ENCODE data around the gene CACNA1B.

GRCh38 chr9:137959641-137960411 is 82.2 kb downstream of the CACNA1B start:
- TF ChIP-seq SUZ12 (IDR thresholded peaks at IDR 0.05; ENCODE audit: extremely low read depth, insufficient read depth, insufficient read length) (no peak), ZNF274 (IDR thresholded peaks at IDR 0.05; ENCODE audit: low read depth, low read length) (no peak)
